DND-41 (cell line): ENCODE results near the gene HLA-DPB1.

ENCODE experiments used
- ATAC-seq: fragments of 200-7000 bp; cut with Tn5 transposase; 3 replicates; pipeline ENCODE4 v1.9.1; 2021; ENCODE audit warnings: low read depth; ENCODE audit not compliant: insufficient read depth
- DNase-seq: peaks from one replicate; pipeline ENCODE4 v3.0.0-alpha.2; 2020
- H2AFZ ChIP-seq: 2 replicates; pipeline ENCODE4 v1.6.0; 2012; ENCODE audit warnings: low read depth, low read length
- H3K27ac ChIP-seq: 2 replicates; pipeline ENCODE4 v1.5.1; 2012; ENCODE audit warnings: low read length, inconsistent platforms
- H3K27me3 ChIP-seq: fragments of 200-600 bp; sonication (generic); 2 replicates; pipeline ENCODE4 v1.6.0; 2012; ENCODE audit warnings: low read length, mild to moderate bottlenecking, inconsistent platforms; ENCODE audit not compliant: insufficient read depth, poor library complexity
- H3K36me3 ChIP-seq: 2 replicates; pipeline ENCODE4 v1.5.1; 2012; ENCODE audit warnings: low read length, inconsistent platforms; ENCODE audit not compliant: insufficient read depth
- H3K4me1 ChIP-seq: 2 replicates; pipeline ENCODE4 v1.5.1; 2012; ENCODE audit warnings: mild to moderate bottlenecking, low read length; ENCODE audit not compliant: insufficient read depth
- H3K4me2 ChIP-seq: 2 replicates; pipeline ENCODE4 v1.6.0; 2012; ENCODE audit warnings: mild to moderate bottlenecking, moderate library complexity, low read length, inconsistent platforms; ENCODE audit not compliant: insufficient read depth
- H3K4me3 ChIP-seq, 2 experiments: fragments of 200-600 bp in 1 of 2; shearing (Covaris generic) in 1 of 2; 2 replicates each; pipeline ENCODE4 v1.5.1; 2012 to 2016; ENCODE audit warnings: inconsistent platforms in 2 of 2, low read length in 2 of 2, mild to moderate bottlenecking in 2 of 2, low read depth in 1 of 2, moderate library complexity in 1 of 2
- H3K79me2 ChIP-seq: 2 replicates; pipeline ENCODE4 v1.6.0; 2012; ENCODE audit warnings: low read length, inconsistent platforms; ENCODE audit not compliant: insufficient read depth
- H3K9ac ChIP-seq: 2 replicates; pipeline ENCODE4 v1.6.0; 2012; ENCODE audit warnings: low read depth, mild to moderate bottlenecking, inconsistent platforms, low read length, moderate library complexity
- H3K9me3 ChIP-seq: 2 replicates; pipeline ENCODE4 v1.5.1; 2012; ENCODE audit warnings: low read length, moderate library complexity, mild to moderate bottlenecking, inconsistent platforms; ENCODE audit not compliant: insufficient read depth, severe bottlenecking
- H4K20me1 ChIP-seq: 2 replicates; pipeline ENCODE4 v1.6.0; 2012; ENCODE audit warnings: low read length; ENCODE audit not compliant: insufficient read depth
- CTCF ChIP-seq: IDR thresholded peaks from 2 replicates; pipeline ENCODE4 v1.5.1; 2012; ENCODE audit warnings: borderline replicate concordance, low read length, moderate library complexity, mild to moderate bottlenecking; ENCODE audit not compliant: poor library complexity, severe bottlenecking; ENCODE audit errors: extremely low read depth
- EZH2 ChIP-seq: IDR thresholded peaks from 3 replicates; pipeline ENCODE4 v1.6.1; 2012; ENCODE audit warnings: borderline replicate concordance, low read depth, mild to moderate bottlenecking, moderate library complexity, low read length, inconsistent platforms; ENCODE audit not compliant: severe bottlenecking

Gene HLA-DPB1

GRCh38 chr6:33108307-33108706 is 32.5 kb downstream of the HLA-DPB1 start:
- Histone ChIP-seq H3K4me3 (no peak overlapping the region), H3K27ac (no peak overlapping the region), H4K20me1 (no peaks in the 10 kb centered on the region), H3K36me3 (no peaks in the 10 kb centered on the region), H3K4me1 (no peaks in the 10 kb centered on the region), H2AFZ (no peak overlapping the region), H3K9me3 (no peaks in the 10 kb centered on the region), H3K27me3 (peaks cover 33% of the 10 kb centered on the region), H3K4me2 (no peak overlapping the region), H3K79me2 (no peaks in the 10 kb centered on the region), H3K9ac (no peak overlapping the region)
- DNase-seq: no peak
- ATAC-seq: no peak
- TF ChIP-seq CTCF (no peak), EZH2 (no peak)

GRCh38 chr6:33112148-33112547 is 36.4 kb downstream of the HLA-DPB1 start:
- DNase-seq (peak; percentile 16), ATAC-seq (peak; percentile 94)
- no peak overlapping the region for H3K27ac ChIP-seq
- H3K4me3 ChIP-seq: no peak overlapping the region
- no peak overlapping the region for H3K4me2 ChIP-seq
- TF ChIP-seq EZH2 (no peak), CTCF (no peak)
- no peaks in the 10 kb centered on the region for H3K36me3 ChIP-seq
- H2AFZ ChIP-seq: no peak overlapping the region
- H4K20me1 ChIP-seq: no peaks in the 10 kb centered on the region
- H3K27me3 ChIP-seq: peaks cover 29% of the 10 kb centered on the region
- no peaks in the 10 kb centered on the region for H3K79me2 ChIP-seq
- H3K4me1 ChIP-seq: no peaks in the 10 kb centered on the region
- no peak overlapping the region for H3K9ac ChIP-seq
- H3K9me3 ChIP-seq: no peaks in the 10 kb centered on the region

- no peak for ATAC-seq
- H3K27me3 ChIP-seq: peaks cover 20% of the 10 kb centered on the region
- no peaks in the 10 kb centered on the region for H3K4me1 ChIP-seq
- no peak overlapping the region for H2AFZ ChIP-seq
- no peak for DNase-seq
- H4K20me1 ChIP-seq: no peaks in the 10 kb centered on the region
- no peaks in the 10 kb centered on the region for H3K36me3 ChIP-seq
- no peak overlapping the region for H3K4me2 ChIP-seq
- H3K9me3 ChIP-seq: no peaks in the 10 kb centered on the region
- H3K4me3 ChIP-seq: no peak overlapping the region
- no peaks in the 10 kb centered on the region for H3K79me2 ChIP-seq
- no peak overlapping the region for H3K27ac ChIP-seq
- H3K9ac ChIP-seq: no peak overlapping the region
- TF ChIP-seq CTCF: no peak
- TF ChIP-seq EZH2: no peak
Observed at GRCh38 chr6:33113755-33114154, 38.0 kb downstream of the HLA-DPB1 start.

GRCh38 chr6:33114406-33114805 is 38.6 kb downstream of the HLA-DPB1 start:
- Histone ChIP-seq H3K27ac (no peak overlapping the region), H3K4me2 (no peak overlapping the region), H3K9me3 (no peaks in the 10 kb centered on the region), H3K36me3 (no peaks in the 10 kb centered on the region), H3K9ac (no peak overlapping the region), H3K4me1 (no peaks in the 10 kb centered on the region), H3K79me2 (no peaks in the 10 kb centered on the region), H3K4me3 (no peak overlapping the region), H2AFZ (no peak overlapping the region), H4K20me1 (no peaks in the 10 kb centered on the region), H3K27me3 (peaks cover 21% of the 10 kb centered on the region)
- ATAC-seq (no peak), DNase-seq (no peak)
- TF ChIP-seq CTCF (no peak), EZH2 (no peak)
